GM13976 (cell line): ENCODE data around the gene DDX25.
"Not testable (repeated sequence)": the region's sequence is repeated elsewhere in the genome, so short reads cannot be mapped to it uniquely, and the experiment has no call there.

Experiments
- DNase-seq: peaks from one replicate; pipeline ENCODE4 v3.0.0; 2012; ENCODE audit warnings: low spot score
- CTCF ChIP-seq: IDR thresholded peaks from 2 replicates; pipeline ENCODE4 v1.5.1; 2012; ENCODE audit warnings: borderline replicate concordance, mild to moderate bottlenecking; ENCODE audit not compliant: insufficient read depth; ENCODE audit errors: extremely low read depth, missing control alignments, control extremely low read depth
- in situ Hi-C: fragments of 300-500 bp; cut with MboI; formaldehyde crosslinking; loops from one replicate; pipeline ENCODE4 v1.12.0; 2022; ENCODE audit warnings: low sequenced_read_pairs, mixed read lengths, inconsistent platforms; ENCODE audit not compliant: unreplicated experiment

Gene DDX25

GRCh38 chr11:125903711-125904659 lies at the start of gene DDX25:
DDX25 (plus strand) TSS chr11:125904508; CDS start chr11:125904518, 10 bp downstream.
- TF ChIP-seq CTCF = no peak
- in situ Hi-C loops = no loop called here

GRCh38 chr11:125857670-125858069 lies 46.6 kb upstream of the DDX25 start:
- in situ Hi-C loops, DNase-seq: not testable (repeated sequence)

More at GRCh38 chr11:125903711-125904659, at the start of gene DDX25:
- no peak for DNase-seq

GRCh38 chr11:125862786-125863185 lies 41.5 kb upstream of the DDX25 start:
- in situ Hi-C loops, DNase-seq: not testable (repeated sequence)

GRCh38 chr11:125865354-125865753 lies 39.0 kb upstream of the DDX25 start:
- in situ Hi-C loops, DNase-seq: not testable (repeated sequence)

- in situ Hi-C loops = no loop called here
Measured at GRCh38 chr11:125869521-125869920, 34.8 kb upstream of the DDX25 start.

GRCh38 chr11:125871391-125872137 lies 32.7 kb upstream of the DDX25 start:
- in situ Hi-C loops = no loop called here

More at GRCh38 chr11:125869521-125869920, 34.8 kb upstream of the DDX25 start:
- DNase-seq = no peak
- no peak for TF ChIP-seq CTCF

GRCh38 chr11:125872138-125872491 lies 32.2 kb upstream of the DDX25 start:
- DNase-seq = no peak
- TF ChIP-seq CTCF = no peak
- in situ Hi-C loops = no loop called here

More at GRCh38 chr11:125871391-125872137, 32.7 kb upstream of the DDX25 start:
- no peak for DNase-seq
- TF ChIP-seq CTCF = no peak
